Brain microvascular endothelial cell (primary cell): ENCODE results near the gene RANBP10.
A peak's percentile ranks its signal among the peaks of the same experiment; 100 is the strongest.

Source experiments
- DNase-seq: peaks from one replicate; pipeline ENCODE4 v3.0.0-alpha.2; 2020
- H3K27ac ChIP-seq: fragments of 250-450 bp; sonication (Bioruptor Pico); 2 replicates; pipeline ENCODE4 v1.5.1; 2020; ENCODE audit warnings: mild to moderate bottlenecking, moderate library complexity
- H3K27me3 ChIP-seq: fragments of 250-450 bp; sonication (Bioruptor Pico); replicated peaks from 2 replicates; pipeline ENCODE4 v1.5.1; 2020; ENCODE audit warnings: mild to moderate bottlenecking
- H3K36me3 ChIP-seq: fragments of 250-450 bp; sonication (Bioruptor Pico); replicated peaks from 2 replicates; pipeline ENCODE4 v1.5.1; 2020; ENCODE audit warnings: mild to moderate bottlenecking
- H3K4me3 ChIP-seq: 2 replicates; pipeline ENCODE4 v1.5.1; 2011; ENCODE audit warnings: low read depth, mild to moderate bottlenecking, control low read depth, low read length, moderate library complexity
- in situ Hi-C: cut with HindIII; loops from 2 replicates; pipeline ENCODE4 v1.10.0; 2017; ENCODE audit warnings: low sequenced_read_pairs, low pct_ligation_motif_present
- TF ChIP-seq, protein P1 (sequence below): IDR thresholded peaks from 2 replicates; pipeline ENCODE4 v1.5.1; 2011; ENCODE audit warnings: low read depth, mild to moderate bottlenecking, moderate library complexity, low read length, control low read depth, inconsistent platforms; ENCODE audit errors: missing control alignments

RANBP10 gene

DNA sequence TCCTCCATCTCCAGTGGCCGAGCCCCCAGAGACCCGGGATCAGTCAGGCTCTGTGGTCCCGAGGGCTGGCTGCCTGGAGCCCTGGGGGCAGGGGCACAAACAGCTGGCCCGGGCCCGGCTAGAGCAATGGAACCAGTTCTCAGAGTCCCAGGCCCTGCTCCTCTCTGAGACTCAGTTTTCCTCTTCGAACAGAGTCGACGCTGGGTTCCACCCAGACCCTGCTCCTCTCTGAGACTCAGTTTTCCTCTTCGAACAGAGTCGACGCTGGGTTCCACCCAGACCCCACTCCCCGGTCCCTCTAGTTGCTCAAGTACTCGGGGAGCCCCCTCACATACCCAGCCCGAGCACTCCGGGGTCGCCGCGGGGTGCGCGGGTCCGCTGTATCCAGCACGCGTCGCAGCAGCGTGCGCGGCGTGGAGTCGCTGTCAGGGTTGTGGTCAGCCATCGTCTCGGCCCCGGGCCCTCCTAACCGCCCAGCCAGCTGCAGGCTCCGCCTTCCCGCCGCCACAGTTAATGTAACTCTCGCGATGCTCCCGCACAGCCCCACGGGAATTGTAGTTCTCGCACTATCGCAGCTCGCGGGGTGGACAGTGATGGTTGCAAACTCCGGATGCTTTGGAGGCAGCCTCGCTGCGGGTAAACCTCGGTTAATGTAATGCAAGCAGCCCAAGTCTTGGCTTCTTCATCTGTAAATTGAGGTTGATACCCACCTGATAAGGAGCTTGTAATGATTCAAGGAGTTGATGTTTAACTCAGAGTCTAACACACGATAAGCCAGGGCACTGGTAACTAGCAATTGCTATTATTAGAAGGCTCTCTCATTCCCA, 27.3 kb upstream of the RANBP10 start:
- Histone ChIP-seq H3K36me3 (peaks cover 34% of the 10 kb centered on the region), H3K4me3 (peak overlapping the region; percentile 73), H3K27me3 (no peaks in the 10 kb centered on the region), H3K27ac (peak overlapping the region; percentile 69)
- TF ChIP-seq, protein P1, sequence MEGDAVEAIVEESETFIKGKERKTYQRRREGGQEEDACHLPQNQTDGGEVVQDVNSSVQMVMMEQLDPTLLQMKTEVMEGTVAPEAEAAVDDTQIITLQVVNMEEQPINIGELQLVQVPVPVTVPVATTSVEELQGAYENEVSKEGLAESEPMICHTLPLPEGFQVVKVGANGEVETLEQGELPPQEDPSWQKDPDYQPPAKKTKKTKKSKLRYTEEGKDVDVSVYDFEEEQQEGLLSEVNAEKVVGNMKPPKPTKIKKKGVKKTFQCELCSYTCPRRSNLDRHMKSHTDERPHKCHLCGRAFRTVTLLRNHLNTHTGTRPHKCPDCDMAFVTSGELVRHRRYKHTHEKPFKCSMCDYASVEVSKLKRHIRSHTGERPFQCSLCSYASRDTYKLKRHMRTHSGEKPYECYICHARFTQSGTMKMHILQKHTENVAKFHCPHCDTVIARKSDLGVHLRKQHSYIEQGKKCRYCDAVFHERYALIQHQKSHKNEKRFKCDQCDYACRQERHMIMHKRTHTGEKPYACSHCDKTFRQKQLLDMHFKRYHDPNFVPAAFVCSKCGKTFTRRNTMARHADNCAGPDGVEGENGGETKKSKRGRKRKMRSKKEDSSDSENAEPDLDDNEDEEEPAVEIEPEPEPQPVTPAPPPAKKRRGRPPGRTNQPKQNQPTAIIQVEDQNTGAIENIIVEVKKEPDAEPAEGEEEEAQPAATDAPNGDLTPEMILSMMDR = no peak
- in situ Hi-C loops = no loop called here
- peak; percentile 89 for DNase-seq

DNA sequence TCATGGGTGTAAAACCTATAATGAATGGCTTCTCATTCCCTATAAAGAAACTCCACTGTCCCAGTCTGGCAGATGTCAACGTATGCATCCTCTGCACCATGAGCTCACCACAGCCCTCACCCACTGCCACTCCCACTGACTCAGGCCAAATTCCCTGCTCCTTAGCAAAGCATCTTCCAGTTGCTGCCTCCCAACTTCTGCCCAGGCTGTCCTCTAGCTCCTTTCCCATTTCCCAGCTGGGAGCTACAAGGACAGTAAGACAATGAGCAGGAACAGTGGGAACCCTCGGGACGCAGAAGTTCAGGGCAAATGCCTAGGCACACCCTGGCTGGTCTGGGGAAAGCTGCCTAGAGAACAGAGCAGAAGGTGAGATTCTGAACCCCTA, 26.7 kb upstream of the RANBP10 start:
- Histone ChIP-seq H3K27ac (peak overlapping the region; percentile 69), H3K4me3 (peak overlapping the region; percentile 73), H3K27me3 (no peaks in the 10 kb centered on the region), H3K36me3 (peaks cover 39% of the 10 kb centered on the region)
- TF ChIP-seq, protein P1 = no peak
- in situ Hi-C loops = no loop called here
- DNase-seq = peak; percentile 60

DNA sequence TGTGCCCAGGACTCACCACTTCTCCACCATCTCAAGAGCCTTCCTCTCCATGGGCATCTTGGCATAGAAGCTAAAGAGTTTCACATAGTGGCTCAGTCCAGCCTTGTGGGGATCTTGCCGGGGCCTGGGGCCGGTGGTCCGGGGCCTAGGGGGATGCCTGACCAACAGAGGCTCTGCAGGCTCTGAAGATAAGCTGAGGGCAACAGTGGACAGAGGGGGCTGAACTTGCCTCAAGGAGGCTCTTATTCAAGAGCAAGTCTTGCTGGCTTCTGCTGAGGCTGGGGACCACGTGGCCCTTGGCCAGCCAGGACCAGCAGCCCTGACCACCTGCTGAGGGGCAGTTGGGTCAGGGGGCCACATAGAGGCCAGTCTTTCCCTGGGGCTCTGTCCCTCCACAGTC, 22.3 kb upstream of the RANBP10 start:
- DNase-seq = no peak
- Histone ChIP-seq H3K27ac (no peak overlapping the region), H3K4me3 (no peak overlapping the region), H3K27me3 (no peaks in the 10 kb centered on the region), H3K36me3 (peaks cover 52% of the 10 kb centered on the region)
- TF ChIP-seq, protein P1 = no peak
- in situ Hi-C loops = no loop called here

DNA sequence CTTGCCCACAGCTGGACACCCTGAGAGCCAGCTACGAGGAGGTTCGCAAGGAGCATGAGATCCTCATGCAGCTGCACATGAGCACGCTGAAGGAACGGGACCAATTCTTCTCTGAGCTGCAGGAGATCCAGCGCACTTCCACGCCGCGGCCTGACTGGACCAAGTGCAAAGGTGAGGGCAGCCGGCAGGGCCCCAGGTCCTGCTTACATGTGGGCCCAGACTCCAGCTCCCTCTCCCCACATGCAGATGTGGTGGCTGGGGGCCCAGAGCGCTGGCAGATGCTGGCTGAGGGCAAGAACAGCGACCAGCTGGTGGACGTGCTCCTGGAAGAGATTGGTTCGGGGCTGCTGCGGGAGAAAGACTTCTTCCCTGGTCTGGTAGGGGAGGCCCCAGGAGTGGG, 19.5 kb upstream of the RANBP10 start:
- Histone ChIP-seq H3K27ac (no peak overlapping the region), H3K4me3 (no peak overlapping the region), H3K27me3 (no peaks in the 10 kb centered on the region), H3K36me3 (peaks cover 38% of the 10 kb centered on the region)
- TF ChIP-seq, protein P1 = no peak
- no peak for DNase-seq
- in situ Hi-C loops = no loop called here

DNA sequence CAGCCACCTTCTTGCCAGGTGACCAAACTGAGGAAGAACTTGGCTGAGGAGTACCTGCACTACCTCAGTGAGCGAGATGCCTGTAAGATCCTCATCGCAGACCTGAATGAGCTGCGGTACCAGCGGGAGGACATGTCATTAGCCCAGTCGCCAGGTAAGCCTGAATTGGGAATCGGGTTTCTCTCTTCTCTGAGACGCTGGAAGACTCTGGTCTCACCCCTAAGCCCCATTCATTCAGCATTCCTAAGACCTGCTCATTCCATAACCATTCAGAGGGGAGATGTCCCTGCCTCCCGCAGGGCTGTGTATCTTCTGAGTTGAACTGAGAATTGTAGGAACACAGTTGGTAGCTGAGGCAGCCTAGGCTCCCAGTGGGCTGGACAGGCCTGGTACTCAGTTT, 18.8 kb upstream of the RANBP10 start:
- H3K36me3 ChIP-seq = peaks cover 32% of the 10 kb centered on the region
- no peak overlapping the region for H3K27ac ChIP-seq
- TF ChIP-seq, protein P1 = no peak

More for the DNA sequence above, 18.8 kb upstream of the RANBP10 start:
- Histone ChIP-seq H3K27me3 (no peaks in the 10 kb centered on the region), H3K4me3 (no peak overlapping the region)
- no peak for DNase-seq
- in situ Hi-C loops = no loop called here
